Mononuclear cell (primary cell): ENCODE measurements around the gene SNRPA1. TPM values are rescaled to one million over a fixed set of nuclear protein-coding genes. Genes with fewer than 3 reads are reported as not detected.

Experiments used
- H3K27me3 ChIP-seq: 2 replicates; pipeline ENCODE4 v1.6.0; 2011; ENCODE audit warnings: low read length, control low read depth; ENCODE audit not compliant: insufficient read depth
- H3K4me1 ChIP-seq: 2 replicates; pipeline ENCODE4 v1.5.1; 2011; ENCODE audit warnings: mild to moderate bottlenecking, low read length, control low read depth; ENCODE audit not compliant: insufficient read depth
- H3K4me3 ChIP-seq: 2 replicates; pipeline ENCODE4 v1.5.1; 2011; ENCODE audit warnings: mild to moderate bottlenecking, low read length, moderate library complexity
- H3K9me3 ChIP-seq: 2 replicates; pipeline ENCODE4 v1.5.1; 2011; ENCODE audit warnings: low read depth, mild to moderate bottlenecking, control low read depth, low read length
- total RNA-seq: library from RNA; depleted of rRNA; stranded (reverse); fragments of >200 nt; gene quantifications from one replicate; pipeline ENCODE4 v1.2.3, GENCODE V29; 2012

SNRPA1 gene
- total RNA-seq, 1 donor, result 76.1 TPM

DNA sequence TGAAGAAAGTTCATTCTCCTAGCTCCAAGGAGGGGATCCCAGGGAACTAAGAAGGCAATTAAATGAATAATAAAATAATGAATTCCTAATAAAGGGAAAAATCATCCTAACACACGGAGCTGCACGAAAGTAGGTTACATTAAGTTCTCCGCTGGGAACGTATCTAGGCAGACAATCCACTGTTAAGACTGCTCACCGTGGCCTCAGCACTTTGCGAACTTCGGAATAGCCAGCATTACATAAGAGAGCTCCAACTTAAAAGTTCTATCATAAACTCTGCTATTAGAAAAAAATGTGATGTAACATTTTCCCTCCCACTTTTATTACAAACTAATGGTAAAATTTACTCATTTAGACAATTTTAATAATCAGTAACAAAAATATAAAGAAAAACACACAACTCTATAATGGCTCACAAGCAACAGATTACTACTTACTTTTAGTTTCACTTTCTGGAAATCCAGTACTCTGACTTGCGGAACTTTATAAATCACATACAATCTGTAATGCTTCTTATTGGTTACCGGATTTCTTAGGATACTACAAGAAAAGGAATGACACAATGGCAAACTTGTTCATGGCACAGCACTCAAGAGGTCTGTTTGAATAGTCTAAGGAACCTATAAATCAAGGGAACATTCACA is 8.5 kb downstream of the SNRPA1 start:
- H3K4me1 ChIP-seq, result no peaks in the 10 kb centered on the region
- no peaks in the 10 kb centered on the region for H3K9me3 ChIP-seq
- H3K27me3 ChIP-seq, result no peaks in the 10 kb centered on the region
- H3K4me3 ChIP-seq, result no peak overlapping the region

- Histone ChIP-seq H3K4me1 (no peaks in the 10 kb centered on the region), H3K4me3 (no peak overlapping the region), H3K27me3 (no peaks in the 10 kb centered on the region), H3K9me3 (no peaks in the 10 kb centered on the region)
Observed at GRCh38 chr15:101283931-101284330, 11.1 kb downstream of the SNRPA1 start.

GRCh38 chr15:101280007-101280406 is 15.0 kb downstream of the SNRPA1 start:
- Histone ChIP-seq H3K9me3 (no peaks in the 10 kb centered on the region), H3K4me1 (peaks cover 19% of the 10 kb centered on the region)

GRCh38 chr15:101277943-101278564 is 17.0 kb downstream of the SNRPA1 start:
- Histone ChIP-seq H3K4me1 (peaks cover 19% of the 10 kb centered on the region), H3K27me3 (no peaks in the 10 kb centered on the region), H3K4me3 (peak overlapping the region; percentile 81), H3K9me3 (no peaks in the 10 kb centered on the region)

More at GRCh38 chr15:101280007-101280406, 15.0 kb downstream of the SNRPA1 start:
- H3K27me3 ChIP-seq, result no peaks in the 10 kb centered on the region
- no peak overlapping the region for H3K4me3 ChIP-seq

- no peaks in the 10 kb centered on the region for H3K27me3 ChIP-seq
- peak within 1 kb of the TSS; percentile 81 for H3K4me3 ChIP-seq
- H3K4me1 ChIP-seq, result peaks cover 19% of the 10 kb centered on the region
- H3K9me3 ChIP-seq, result no peaks in the 10 kb centered on the region
Observed at GRCh38 chr15:101277038-101277822, 17.8 kb downstream of the SNRPA1 start, which contains the start of gene SELENOS. Gene SELENOS, minus strand, starts transcription at chr15:101277485. Its CDS starts 68 bp downstream, at chr15:101277417.

GRCh38 chr15:101276501-101277037 is 18.5 kb downstream of the SNRPA1 start:
- Histone ChIP-seq H3K9me3 (no peaks in the 10 kb centered on the region), H3K27me3 (no peaks in the 10 kb centered on the region), H3K4me3 (peak overlapping the region; percentile 81), H3K4me1 (peaks cover 19% of the 10 kb centered on the region)

DNA sequence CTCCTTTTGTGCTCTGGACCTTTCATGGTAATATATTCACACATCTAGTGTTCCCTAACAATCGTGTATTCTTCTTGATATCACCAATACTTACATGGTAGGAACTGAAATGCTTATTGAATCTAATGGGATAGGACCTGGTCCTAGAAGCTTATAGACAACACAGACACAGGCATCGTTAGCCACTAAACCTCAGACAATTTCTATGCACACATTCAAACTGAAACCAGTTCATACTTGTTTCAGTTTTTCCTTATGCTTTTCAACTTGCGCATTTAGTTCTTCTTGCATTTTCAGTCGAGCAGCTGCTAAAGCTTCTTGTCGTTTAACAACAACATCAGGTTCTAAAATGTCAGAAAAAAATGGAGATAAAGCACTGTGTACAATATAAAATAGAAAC is 20.0 kb downstream of the SNRPA1 start:
- no peaks in the 10 kb centered on the region for H3K9me3 ChIP-seq
- no peak overlapping the region for H3K4me3 ChIP-seq
- no peaks in the 10 kb centered on the region for H3K27me3 ChIP-seq
- H3K4me1 ChIP-seq, result peaks cover 19% of the 10 kb centered on the region

- Histone ChIP-seq H3K4me3 (no peak overlapping the region), H3K4me1 (peaks cover 19% of the 10 kb centered on the region), H3K9me3 (no peaks in the 10 kb centered on the region), H3K27me3 (no peaks in the 10 kb centered on the region)
Observed at GRCh38 chr15:101273534-101273933, 21.5 kb downstream of the SNRPA1 start.

- Histone ChIP-seq H3K4me3 (no peak overlapping the region), H3K9me3 (no peaks in the 10 kb centered on the region), H3K27me3 (no peaks in the 10 kb centered on the region), H3K4me1 (peaks cover 14% of the 10 kb centered on the region)
Observed at GRCh38 chr15:101272584-101272983, 22.5 kb downstream of the SNRPA1 start.

DNA sequence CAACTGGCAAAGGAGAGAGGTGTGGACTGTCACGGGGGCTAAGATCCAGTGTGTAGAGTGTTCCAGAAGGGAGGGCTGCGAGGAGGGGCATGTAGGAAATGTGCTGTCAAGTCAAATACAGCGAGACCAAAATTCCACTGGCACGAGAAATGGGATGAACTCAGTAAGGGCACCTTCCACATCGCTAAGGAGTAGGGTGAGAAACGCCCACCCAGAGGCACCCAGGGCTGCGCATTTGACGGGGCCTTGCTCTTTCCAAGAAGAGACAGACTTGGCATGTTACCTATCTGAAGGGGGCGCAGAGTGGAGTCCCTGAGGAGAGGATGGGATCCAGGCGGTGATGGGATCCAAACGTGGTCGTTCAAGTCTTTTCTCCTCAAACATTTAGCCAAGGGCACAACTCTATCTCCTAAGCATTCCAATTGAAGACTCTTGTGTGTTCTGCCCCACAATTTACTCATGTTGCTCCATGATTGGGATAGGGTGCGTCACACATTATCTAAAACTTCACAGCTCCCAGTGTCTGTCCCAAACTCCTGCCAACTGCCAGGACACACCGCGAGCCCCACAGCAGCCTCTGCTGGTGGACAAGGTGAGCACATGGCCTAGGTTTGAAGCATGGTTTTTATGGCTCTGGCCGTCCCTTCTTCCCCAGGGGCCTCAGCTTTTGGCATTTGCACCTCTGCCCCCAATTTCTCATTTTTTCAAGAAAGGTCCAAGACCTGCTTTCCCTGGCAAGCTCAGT is 25.4 kb downstream of the SNRPA1 start:
- no peaks in the 10 kb centered on the region for H3K4me1 ChIP-seq
- H3K27me3 ChIP-seq, result no peaks in the 10 kb centered on the region
- H3K4me3 ChIP-seq, result no peak overlapping the region
- no peaks in the 10 kb centered on the region for H3K9me3 ChIP-seq

- Histone ChIP-seq H3K4me1 (no peaks in the 10 kb centered on the region), H3K27me3 (no peaks in the 10 kb centered on the region), H3K4me3 (no peak overlapping the region), H3K9me3 (no peaks in the 10 kb centered on the region)
Observed at GRCh38 chr15:101267320-101268104, 27.5 kb downstream of the SNRPA1 start.

- no peaks in the 10 kb centered on the region for H3K9me3 ChIP-seq
- H3K4me3 ChIP-seq, result no peak overlapping the region
- H3K27me3 ChIP-seq, result no peaks in the 10 kb centered on the region
- H3K4me1 ChIP-seq, result no peaks in the 10 kb centered on the region
Observed at GRCh38 chr15:101266787-101267186, 28.3 kb downstream of the SNRPA1 start.

DNA sequence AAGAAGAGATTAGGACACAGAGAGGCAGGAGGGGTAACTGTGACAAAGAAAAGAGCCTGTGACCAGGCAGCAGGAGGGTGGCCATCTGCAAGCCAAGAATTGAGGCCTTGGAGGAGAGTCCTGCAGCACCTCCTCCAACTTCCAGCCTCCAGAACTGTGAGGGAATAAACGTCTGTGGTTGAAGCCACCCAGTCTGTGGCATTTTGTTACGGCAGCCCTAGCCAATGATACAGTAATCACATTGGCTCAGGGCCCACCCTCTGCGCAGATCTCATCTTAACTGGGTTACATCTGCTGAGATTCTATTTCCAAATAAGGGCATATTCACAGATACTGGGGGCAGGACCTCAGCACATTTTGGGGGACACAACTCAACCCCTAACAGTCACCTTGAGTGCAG is 29.0 kb downstream of the SNRPA1 start:
- Histone ChIP-seq H3K4me3 (no peak overlapping the region), H3K4me1 (no peaks in the 10 kb centered on the region), H3K27me3 (no peaks in the 10 kb centered on the region), H3K9me3 (no peaks in the 10 kb centered on the region)
